ENCODE measurements around the gene MPLKIP. TPM values are rescaled to one million over a fixed set of nuclear protein-coding genes. Genes with fewer than 3 reads are reported as not detected.

The MPLKIP gene
- total RNA-seq, 1 donor from 2014 or later = 14.0 TPM

GRCh38 chr7:40095695-40096327 lies 38.6 kb downstream of the MPLKIP start:
- FAIRE-seq (no peak), DNase-seq (ENCODE audit: low read depth) (no peak)
- Histone ChIP-seq H3K36me3 (ENCODE audit: control insufficient read depth, insufficient read depth, low read length) (peaks cover 4% of the 10 kb centered on the region), H3K27me3 (ENCODE audit: control insufficient read depth, insufficient read depth, low read length) (no peaks in the 10 kb centered on the region), H3K4me3 (ENCODE audit: low read depth, low read length) (no peak overlapping the region)
- no peak for TF ChIP-seq CTCF (IDR thresholded peaks at IDR 0.05; ENCODE audit: insufficient read depth, low read length, severe bottlenecking)

- Histone ChIP-seq H3K4me3 (ENCODE audit: low read depth, low read length) (no peak overlapping the region), H3K27me3 (ENCODE audit: control insufficient read depth, insufficient read depth, low read length) (no peaks in the 10 kb centered on the region), H3K36me3 (ENCODE audit: control insufficient read depth, insufficient read depth, low read length) (peaks cover 4% of the 10 kb centered on the region)
- TF ChIP-seq CTCF (IDR thresholded peaks at IDR 0.05; ENCODE audit: insufficient read depth, low read length, severe bottlenecking) = no peak
- DNase-seq (ENCODE audit: low read depth) (no peak), FAIRE-seq (no peak)
Observed at GRCh38 chr7:40095230-40095629, 39.2 kb downstream of the MPLKIP start.

GRCh38 chr7:40093631-40094350 lies 40.6 kb downstream of the MPLKIP start:
- Histone ChIP-seq H3K27me3 (ENCODE audit: control insufficient read depth, insufficient read depth, low read length) (no peaks in the 10 kb centered on the region), H3K36me3 (ENCODE audit: control insufficient read depth, insufficient read depth, low read length) (peaks cover 6% of the 10 kb centered on the region), H3K4me3 (ENCODE audit: low read depth, low read length) (no peak overlapping the region)
- TF ChIP-seq CTCF (IDR thresholded peaks at IDR 0.05; ENCODE audit: insufficient read depth, low read length, severe bottlenecking) = no peak
- DNase-seq (ENCODE audit: low read depth) (no peak), FAIRE-seq (no peak)

- DNase-seq (ENCODE audit: low read depth) (no peak), FAIRE-seq (no peak)
- TF ChIP-seq CTCF (IDR thresholded peaks at IDR 0.05; ENCODE audit: insufficient read depth, low read length, severe bottlenecking) = no peak
- H3K36me3 ChIP-seq (ENCODE audit: control insufficient read depth, insufficient read depth, low read length) = peaks cover 10% of the 10 kb centered on the region
- H3K27me3 ChIP-seq (ENCODE audit: control insufficient read depth, insufficient read depth, low read length) = no peaks in the 10 kb centered on the region
- H3K4me3 ChIP-seq (ENCODE audit: low read depth, low read length) = no peak overlapping the region
Observed at GRCh38 chr7:40092182-40092581, 42.2 kb downstream of the MPLKIP start.

GRCh38 chr7:40077849-40078248 lies 56.6 kb downstream of the MPLKIP start:
- TF ChIP-seq CTCF (IDR thresholded peaks at IDR 0.05; ENCODE audit: insufficient read depth, low read length, severe bottlenecking) = no peak
- DNase-seq (ENCODE audit: low read depth) (no peak), FAIRE-seq (no peak)
- Histone ChIP-seq H3K4me3 (ENCODE audit: low read depth, low read length) (no peak overlapping the region), H3K36me3 (ENCODE audit: control insufficient read depth, insufficient read depth, low read length) (no peaks in the 10 kb centered on the region), H3K27me3 (ENCODE audit: control insufficient read depth, insufficient read depth, low read length) (no peaks in the 10 kb centered on the region)

Other genes with a start within 250 kb of the MPLKIP start
- gene CDK13, start 184.4 kb downstream of the MPLKIP start, total RNA-seq = 50.3 and 65.2 TPM in 2 replicates
- 7.4 and 11.6 TPM in 2 replicates for gene SUGCT, start 383 bp upstream of the MPLKIP start, total RNA-seq

Measured in bronchial epithelial cell (primary cell).